SH-SY5Y (cell line): ENCODE results near the gene DUSP23.

ENCODE experiments used
- GATA2 ChIP-seq: IDR thresholded peaks from 2 replicates; pipeline ENCODE4 v1.6.1; 2011; ENCODE audit warnings: mild to moderate bottlenecking, low read depth, low read length
- GATA3 ChIP-seq: IDR thresholded peaks from 2 replicates; pipeline ENCODE4 v1.6.1; 2011; ENCODE audit warnings: low read depth, mild to moderate bottlenecking, low read length, moderate library complexity

- TF ChIP-seq GATA2 (no peak), GATA3 (no peak)
These were observed 49.2 kb downstream of the DUSP23 start for GRCh38 chr1:159829822-159830465.
